ENCODE data around the gene CDC5L.

Gene CDC5L

GRCh38 chr6:44454198-44454597 lies 66.7 kb downstream of the CDC5L start:
- no peak for DNase-seq

GRCh38 chr6:44456070-44456965 lies 68.8 kb downstream of the CDC5L start:
- peak; percentile 33 to 48 for DNase-seq

GRCh38 chr6:44456966-44457292 lies 69.4 kb downstream of the CDC5L start:
- DNase-seq: no peak

GRCh38 chr6:44457596-44457995 lies 70.1 kb downstream of the CDC5L start:
- no peak for DNase-seq

- no peak for DNase-seq
Measured at GRCh38 chr6:44458551-44458950, 71.0 kb downstream of the CDC5L start.

GRCh38 chr6:44462335-44462734 lies 74.8 kb downstream of the CDC5L start:
- DNase-seq: no peak

GRCh38 chr6:44462797-44463727 lies 75.6 kb downstream of the CDC5L start:
- no peak for DNase-seq

- no peak for DNase-seq
Measured at GRCh38 chr6:44463728-44464450, 76.4 kb downstream of the CDC5L start.

- DNase-seq: no peak
Measured at GRCh38 chr6:44464527-44465310, 77.2 kb downstream of the CDC5L start.

- DNase-seq: no peak
Measured at GRCh38 chr6:44466955-44467354, 79.4 kb downstream of the CDC5L start.

GRCh38 chr6:44468835-44469234 lies 81.3 kb downstream of the CDC5L start:
- DNase-seq: no peak

- DNase-seq: peak; percentile 72 to 85
Measured at GRCh38 chr6:44470115-44470464, 82.6 kb downstream of the CDC5L start.

GRCh38 chr6:44470746-44471145 lies 83.2 kb downstream of the CDC5L start:
- DNase-seq: no peak

- no peak for DNase-seq
Measured at GRCh38 chr6:44471271-44471981, 83.9 kb downstream of the CDC5L start.

- no peak for DNase-seq
Measured at GRCh38 chr6:44472250-44472945, 84.9 kb downstream of the CDC5L start.

GRCh38 chr6:44473393-44474189 lies 86.1 kb downstream of the CDC5L start:
- DNase-seq: no peak

GRCh38 chr6:44474190-44474631 lies 86.7 kb downstream of the CDC5L start:
- no peak for DNase-seq

- no peak for DNase-seq
Measured at GRCh38 chr6:44474643-44475042, 87.1 kb downstream of the CDC5L start.

GRCh38 chr6:44475417-44475778 lies 87.9 kb downstream of the CDC5L start:
- DNase-seq: no peak

GRCh38 chr6:44475779-44476434 lies 88.4 kb downstream of the CDC5L start:
- DNase-seq: peak; percentile 67 to 73
